HL-60/S4 treated with retinoic acid at 250 ng/mL for 4 days and 3 days (cell line): ENCODE measurements around the gene KIAA0825.

Experiments used
- in situ Hi-C: fragments of 300-500 bp; cut with MboI; formaldehyde crosslinking; loops from 2 replicates; pipeline ENCODE4 v1.7.0; 2022; ENCODE audit warnings: low sequenced_read_pairs

The KIAA0825 gene

DNA sequence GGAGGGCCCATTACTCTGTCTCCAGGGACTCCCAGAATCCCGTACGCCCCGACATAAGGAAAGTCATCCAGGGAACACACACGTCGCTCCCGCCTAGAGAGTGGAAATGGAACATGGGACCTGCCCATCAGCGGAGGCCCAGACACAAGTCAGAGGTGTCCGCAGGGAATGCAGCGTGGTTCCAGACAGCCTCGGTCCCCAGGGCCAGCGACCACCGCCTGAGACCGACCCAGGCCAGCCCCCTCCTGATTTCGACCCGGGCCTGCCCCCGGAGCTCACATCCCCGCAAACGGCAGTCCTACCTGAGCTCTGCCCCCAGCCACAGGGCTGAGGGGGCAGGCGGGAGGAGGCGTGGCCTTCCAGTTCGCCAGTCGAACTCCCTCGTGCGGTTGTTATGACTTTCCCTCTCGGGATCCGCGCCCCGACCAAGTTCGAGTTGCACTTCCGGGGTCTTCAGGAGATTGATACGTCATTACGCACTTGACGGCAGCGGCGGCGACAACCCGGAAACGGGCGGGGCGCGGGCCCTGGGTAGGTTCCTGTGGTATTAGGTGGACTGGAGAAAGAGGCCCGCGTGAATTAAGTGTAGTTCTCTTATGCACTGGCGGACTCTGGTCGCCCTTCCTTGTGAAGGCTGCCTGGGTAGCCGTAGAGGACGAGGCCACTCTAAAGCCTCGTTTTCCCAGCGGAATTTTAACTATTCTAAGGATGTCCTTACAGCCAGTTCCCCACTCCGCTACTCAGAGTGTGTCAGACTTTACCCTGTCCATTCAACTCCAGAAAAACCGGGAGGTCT is 507.0 kb downstream of the KIAA0825 start:
- in situ Hi-C loops, result no loop called here

DNA sequence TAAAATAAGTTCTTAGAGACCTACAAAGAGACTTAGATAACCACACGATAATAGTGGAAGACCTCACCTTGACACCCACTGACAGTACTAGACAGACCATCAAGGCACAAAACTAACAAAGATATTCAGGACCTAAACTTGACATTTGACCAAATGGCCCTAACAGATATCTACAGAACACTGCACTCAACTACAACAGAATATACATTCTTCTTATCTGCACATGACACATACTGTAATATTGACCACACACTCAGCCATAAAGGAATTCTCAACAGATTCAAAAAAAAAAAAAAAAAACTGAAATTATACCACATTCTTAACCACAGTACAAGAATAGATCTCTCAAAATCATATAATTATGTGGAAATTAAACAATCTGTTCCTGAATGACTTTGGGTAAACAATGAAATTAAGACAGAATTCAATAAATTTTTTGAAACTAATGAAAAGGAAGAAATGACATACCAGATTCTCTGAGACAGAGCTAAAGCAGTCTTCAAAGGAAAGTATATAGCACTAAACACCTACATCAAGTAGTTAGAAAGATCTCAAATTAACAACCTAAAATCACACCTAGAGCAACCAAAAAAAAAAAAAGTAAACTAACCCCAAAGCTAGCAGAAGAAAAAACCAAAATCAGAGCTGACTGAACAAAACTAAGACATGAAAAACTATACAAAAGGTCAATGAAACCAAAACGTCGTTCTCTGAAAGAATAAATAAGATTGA is 514.7 kb downstream of the KIAA0825 start:
- in situ Hi-C loops, result no loop called here
